ENCODE measurements around the gene KRTAP5-6.

Gene KRTAP5-6

DNA sequence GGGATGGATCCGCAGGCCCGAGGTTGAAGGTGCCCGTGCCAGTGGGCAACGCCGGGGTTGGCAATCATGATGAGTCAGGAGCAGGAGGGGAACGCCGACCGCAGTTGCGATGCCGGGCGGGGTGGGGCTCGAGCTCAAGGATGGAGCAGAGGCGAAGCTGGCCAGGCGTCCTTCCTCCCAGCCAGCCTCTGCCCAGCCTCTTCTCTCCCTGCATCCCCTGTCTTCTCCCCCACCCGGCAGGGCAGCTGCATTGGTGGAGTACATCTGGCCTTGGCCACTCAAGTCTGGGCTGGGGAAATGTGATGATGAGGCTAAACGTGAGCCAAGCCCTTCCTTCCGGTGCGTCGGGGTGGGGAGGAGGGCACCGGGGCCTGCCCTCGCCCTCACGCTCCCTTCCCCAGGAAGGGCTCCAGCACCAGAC is 49.5 kb downstream of the KRTAP5-6 start:
- no peak overlapping the region for H3K4me3 ChIP-seq (ENCODE audit: low read depth, low read length)
- no peak overlapping the region for H4K12ac ChIP-seq (ENCODE audit: low read depth, low read length)
- no peak overlapping the region for H3K9ac ChIP-seq (ENCODE audit: low read length)
- H3K27me3 ChIP-seq (ENCODE audit: insufficient read depth, low read length) = peaks cover 24% of the 10 kb centered on the region
- DNase-seq = no peak
- no peak overlapping the region for H4K91ac ChIP-seq (ENCODE audit: low read depth, low read length)
- no peak overlapping the region for H3K4ac ChIP-seq (ENCODE audit: low read depth, low read length)
- no peak overlapping the region for H3K23ac ChIP-seq (ENCODE audit: low read length)
- no peaks in the 10 kb centered on the region for H3K4me1 ChIP-seq (ENCODE audit: control insufficient read depth in 1 of 2, insufficient read depth in 2 of 2, low read length in 2 of 2)
- no peak overlapping the region for H4K8ac ChIP-seq (ENCODE audit: low read depth, low read length)
- H3K36me3 ChIP-seq (ENCODE audit: control insufficient read depth in 1 of 2, insufficient read depth in 2 of 2, low read length in 2 of 2) = peaks cover 0 to 1% of the 10 kb centered on the region in 2 experiments
- no peak overlapping the region for H3K14ac ChIP-seq (ENCODE audit: low read length)
- H2AFZ ChIP-seq (ENCODE audit: insufficient read depth, low read length, poor library complexity) = no peak overlapping the region
- H3K79me1 ChIP-seq (ENCODE audit: low read length) = no peaks in the 10 kb centered on the region
- peaks cover 23% of the 10 kb centered on the region for H3K9me3 ChIP-seq (ENCODE audit: insufficient read depth, low read depth, low read length)
- no peaks in the 10 kb centered on the region for H3K79me2 ChIP-seq (ENCODE audit: control insufficient read depth, insufficient read depth, low read length, poor library complexity)
- H2BK5ac ChIP-seq (ENCODE audit: low read depth, low read length, poor library complexity) = no peak overlapping the region
- no peak overlapping the region for H3K18ac ChIP-seq (ENCODE audit: low read length)
- no CpG with 5 or more reads among the region's 22 CpGs for WGBS (ENCODE audit: extremely low coverage, insufficient coverage, insufficient read length)
- H3K27ac ChIP-seq (ENCODE audit: low read depth, low read length) = no peak overlapping the region
- no peak overlapping the region for H2BK12ac ChIP-seq (ENCODE audit: low read length)
- H2AK5ac ChIP-seq (ENCODE audit: low read length) = no peak overlapping the region
- H2BK120ac ChIP-seq (ENCODE audit: insufficient read depth, low read length, poor library complexity) = no peak overlapping the region
- no peak overlapping the region for H3K4me2 ChIP-seq (ENCODE audit: low read length)

DNA sequence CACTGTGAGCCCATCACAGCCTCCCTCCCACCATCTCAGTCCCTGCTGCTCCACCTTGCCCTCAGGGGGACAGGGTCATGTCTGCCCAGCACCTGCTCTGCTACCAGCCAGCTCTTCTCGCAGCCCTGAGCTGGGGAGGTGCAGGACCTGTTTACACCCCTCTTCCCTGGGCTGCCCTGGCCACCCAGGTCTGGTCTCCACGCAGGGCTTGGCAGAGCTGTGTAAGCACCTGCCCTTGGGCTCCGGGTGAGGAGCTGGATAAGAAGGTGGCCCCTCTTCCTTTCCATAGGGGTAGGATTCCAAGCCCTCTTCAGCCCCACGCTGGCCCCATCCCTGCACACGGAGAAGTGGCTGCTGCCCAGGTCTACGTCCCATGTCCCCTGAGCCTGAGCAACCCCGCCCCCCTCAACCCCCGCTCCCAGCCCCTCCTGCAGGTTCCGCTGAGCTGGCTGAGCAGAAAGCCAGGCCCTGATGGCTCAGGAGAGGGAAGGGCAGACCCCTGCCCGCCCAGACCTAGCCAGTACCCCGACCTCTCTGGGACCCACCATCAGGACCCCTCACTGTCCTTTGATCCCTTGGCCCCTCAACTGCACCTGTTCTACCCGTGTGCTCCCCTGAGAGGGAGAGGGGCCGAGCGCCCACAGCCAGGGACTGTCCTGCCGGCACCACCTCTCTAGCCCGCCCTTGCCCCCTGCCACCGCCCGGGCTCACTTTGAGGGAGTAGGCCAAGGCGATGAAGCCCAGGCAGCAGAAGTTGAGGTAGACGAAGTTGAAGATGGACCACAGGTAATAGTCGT is 50.2 kb downstream of the KRTAP5-6 start:
- Histone ChIP-seq H2BK5ac (ENCODE audit: low read depth, low read length, poor library complexity) (no peak overlapping the region), H3K79me1 (ENCODE audit: low read length) (no peaks in the 10 kb centered on the region), H3K36me3 (ENCODE audit: control insufficient read depth in 1 of 2, insufficient read depth in 2 of 2, low read length in 2 of 2) (peaks cover 0 to 1% of the 10 kb centered on the region in 2 experiments), H3K4me2 (ENCODE audit: low read length) (no peak overlapping the region), H3K4me1 (ENCODE audit: control insufficient read depth in 1 of 2, insufficient read depth in 2 of 2, low read length in 2 of 2) (no peaks in the 10 kb centered on the region), H2AFZ (ENCODE audit: insufficient read depth, low read length, poor library complexity) (no peak overlapping the region), H3K23ac (ENCODE audit: low read length) (no peak overlapping the region), H3K27ac (ENCODE audit: low read depth, low read length) (no peak overlapping the region), H3K4me3 (ENCODE audit: low read depth, low read length) (no peak overlapping the region), H4K12ac (ENCODE audit: low read depth, low read length) (no peak overlapping the region), H4K8ac (ENCODE audit: low read depth, low read length) (no peak overlapping the region), H3K18ac (ENCODE audit: low read length) (no peak overlapping the region), H2AK5ac (ENCODE audit: low read length) (no peak overlapping the region), H2BK120ac (ENCODE audit: insufficient read depth, low read length, poor library complexity) (no peak overlapping the region), H3K9me3 (ENCODE audit: insufficient read depth, low read depth, low read length) (peaks cover 23% of the 10 kb centered on the region), H3K27me3 (ENCODE audit: insufficient read depth, low read length) (peaks cover 24% of the 10 kb centered on the region), H3K79me2 (ENCODE audit: control insufficient read depth, insufficient read depth, low read length, poor library complexity) (no peaks in the 10 kb centered on the region), H3K14ac (ENCODE audit: low read length) (no peak overlapping the region), H2BK12ac (ENCODE audit: low read length) (no peak overlapping the region), H3K9ac (ENCODE audit: low read length) (no peak overlapping the region), H4K91ac (ENCODE audit: low read depth, low read length) (no peak overlapping the region), H3K4ac (ENCODE audit: low read depth, low read length) (no peak overlapping the region)
- no peak for DNase-seq
- WGBS (ENCODE audit: extremely low coverage, insufficient coverage, insufficient read length) = no CpG with 5 or more reads among the region's 21 CpGs
